GM12878 (cell line): Measurements from ENCODE around the gene LTC4S. TPM values are rescaled to one million over a fixed set of nuclear protein-coding genes. Genes with fewer than 3 reads are reported as not detected.
A peak's percentile ranks its signal among the peaks of the same experiment; 100 is the strongest.

ENCODE experiments used
- ASH2L ChIP-seq: fragments of 300-600, 200-600 bp; sonication (generic); IDR thresholded peaks from 2 replicates; pipeline ENCODE4 v1.6.1; 2017; ENCODE audit warnings: low read depth, mild to moderate bottlenecking, borderline replicate concordance
- CBFB ChIP-seq: IDR thresholded peaks from 2 replicates; pipeline ENCODE4 v1.6.1; 2016; ENCODE audit warnings: antibody characterized with exemption, low read depth
- CREB1 ChIP-seq: IDR thresholded peaks from 2 replicates; pipeline ENCODE4 v1.6.1; 2012; ENCODE audit warnings: low read depth, mild to moderate bottlenecking, inconsistent platforms
- CTCF ChIP-seq, 3 experiments: IDR thresholded peaks in 2 of 3; conservative IDR thresholded peaks in 1 of 3; 2 replicates each; pipeline ENCODE4 v1.5.1; 2011; ENCODE audit warnings: low read depth in 3 of 3, low read length in 3 of 3, mild to moderate bottlenecking in 3 of 3, control low read depth in 2 of 3, moderate library complexity in 2 of 3, inconsistent platforms in 1 of 3, mixed read lengths in 1 of 3; ENCODE audit not compliant: control insufficient read depth in 2 of 3, insufficient read depth in 1 of 3; ENCODE audit errors: extremely low read depth in 1 of 3
- DPF2 ChIP-seq: fragments of 450-650 bp; IDR thresholded peaks from 2 replicates; pipeline ENCODE4 v1.6.1; 2017; ENCODE audit warnings: mild to moderate bottlenecking
- E2F4 ChIP-seq: IDR thresholded peaks from 2 replicates; pipeline ENCODE4 v1.6.1; 2012; ENCODE audit warnings: low read depth, low read length, improper control_type of control experiment
- EED ChIP-seq: sonication (generic); IDR thresholded peaks from 2 replicates; pipeline ENCODE4 v1.6.1; 2016; ENCODE audit warnings: antibody characterized with exemption, low read depth
- LARP7 ChIP-seq: fragments of 450-650 bp; IDR thresholded peaks from 2 replicates; pipeline ENCODE4 v1.6.1; 2017; ENCODE audit warnings: mild to moderate bottlenecking
- MYC ChIP-seq: IDR thresholded peaks from 2 replicates; pipeline ENCODE4 v1.6.1; 2011; ENCODE audit warnings: mild to moderate bottlenecking, low read length, moderate library complexity, inconsistent platforms; ENCODE audit not compliant: insufficient read depth, insufficient replicate concordance, insufficient read length, severe bottlenecking
- NBN ChIP-seq: fragments of 450-650 bp; IDR thresholded peaks from 2 replicates; pipeline ENCODE4 v1.6.1; 2016
- NKRF ChIP-seq: fragments of 450-650 bp; conservative IDR thresholded peaks from 2 replicates; pipeline ENCODE4 v1.6.1; 2017; ENCODE audit warnings: mild to moderate bottlenecking, moderate library complexity
- PAX8 ChIP-seq: fragments of 450-650 bp; IDR thresholded peaks from 2 replicates; pipeline ENCODE4 v1.6.1; 2017; ENCODE audit warnings: mild to moderate bottlenecking, moderate library complexity
- PKNOX1 ChIP-seq: fragments of 450-650 bp; IDR thresholded peaks from 2 replicates; pipeline ENCODE4 v1.6.1; 2016; ENCODE audit warnings: mild to moderate bottlenecking
- PML ChIP-seq: IDR thresholded peaks from 2 replicates; pipeline ENCODE4 v1.6.1; 2012; ENCODE audit warnings: low read length, inconsistent platforms
- POU2F2 ChIP-seq: IDR thresholded peaks from 3 replicates; pipeline ENCODE4 v1.6.1; 2011; ENCODE audit warnings: low read depth, mild to moderate bottlenecking, low read length, borderline replicate concordance
- REST ChIP-seq: IDR thresholded peaks from 2 replicates; pipeline ENCODE4 v1.6.1; 2012; ENCODE audit warnings: mild to moderate bottlenecking, low read depth, low read length
- RFX5 ChIP-seq: IDR thresholded peaks from 2 replicates; pipeline ENCODE4 v1.6.1; 2011; ENCODE audit warnings: low read depth, low read length, improper control_type of control experiment
- SMAD1 ChIP-seq: fragments of 450-650 bp; IDR thresholded peaks from 2 replicates; pipeline ENCODE4 v1.6.1; 2018; ENCODE audit warnings: mild to moderate bottlenecking, low read depth; ENCODE audit not compliant: partially characterized antibody
- SMARCA5 ChIP-seq: fragments of 450-650 bp; IDR thresholded peaks from 2 replicates; pipeline ENCODE4 v1.6.1; 2017; ENCODE audit warnings: mild to moderate bottlenecking
- TAF1 ChIP-seq: IDR thresholded peaks from 2 replicates; pipeline ENCODE4 v1.6.1; 2011; ENCODE audit warnings: mild to moderate bottlenecking, low read depth, low read length, borderline replicate concordance
- polyA plus RNA-seq, 11 experiments: library from polyadenylated mRNA; depleted of rRNA in 4 of 11; unstranded in 6 of 11; stranded (reverse) in 5 of 11; fragments of >200 nt; fragmentation: Nextera tagmentation in 4 of 11; fragmentation: Illumina TruSeq in 1 of 11; extraction: Ambion mirVana in 4 of 11; extraction: Trizol in 1 of 11; gene quantifications; 1 replicate in 1 of 11; 2 replicates in 10 of 11; pipeline versions ENCODE4 v1.2.1 to v1.2.3, GENCODE V29; 2011 to 2016; ENCODE audit warnings: inconsistent platforms in 2 of 11, missing spikeins in 2 of 11, low read depth in 1 of 11
- total RNA-seq, 4 experiments: library from RNA; depleted of rRNA in 3 of 4; stranded (reverse); fragments of >200 nt in 3 of 4; fragmentation: Illumina TruSeq in 1 of 4; extraction: Trizol in 1 of 4; gene quantifications; 2 replicates each; pipeline versions ENCODE4 v1.2.1 to v1.2.3, GENCODE V29; 2013 to 2021

The LTC4S gene
- total and polyA plus RNA-seq, 10 of the 15 experiments (the other 5 are each of a cell fraction or from before 2014, with no cell fraction given), result 0.78 to 3.6 (median 1.8) TPM; not detected in 5

- TF ChIP-seq REST (no peak), DPF2 (peak; percentile 23), PAX8 (no peak), LARP7 (peak; percentile 56; the same call in 1 of the 2 replicates), TAF1 (peak; percentile 22; the same call in 1 of the 2 replicates), ASH2L (no peak), POU2F2 (peak; percentile 69; the same call in 2 of the 3 replicates), E2F4 (no peak), PML (peak; percentile 4; the same call in 1 of the 2 replicates), SMARCA5 (0 out of 2 replicates have a peak, but pooled peaks have one; percentile 1), CBFB (no peak), NBN (0 out of 2 replicates have a peak, but pooled peaks have one; percentile 31), SMAD1 (peak; percentile 53), NKRF (peak; percentile 56), EED (no peak), CTCF (IDR thresholded peaks at IDR 0.05 in 2 of 3, conservative IDR thresholded peaks at IDR 0.05 in 1 of 3; ENCODE audit: control insufficient read depth in 2 of 3, extremely low read depth in 1 of 3, insufficient read depth in 1 of 3, low read depth in 3 of 3, low read length in 3 of 3) (0 out of 6 replicates have a peak, but pooled peaks of 1 of the 3 experiments have one; percentile 12), MYC (no peak), CREB1 (0 out of 2 replicates have a peak, but pooled peaks have one; percentile 23), RFX5 (no peak), PKNOX1 (peak; percentile 22; the same call in 1 of the 2 replicates)
Measured at GRCh38 chr5:179821298-179822058, 27.7 kb downstream of the LTC4S start (continued).
